Endometrial microvascular endothelial cells (primary cell): ENCODE measurements around the gene SERINC3. TPM values are rescaled to one million over a fixed set of nuclear protein-coding genes. Genes with fewer than 3 reads are reported as not detected.
"Not testable (repeated sequence)": the region's sequence is repeated elsewhere in the genome, so short reads cannot be mapped to it uniquely, and the experiment has no call there.

ENCODE experiments used
- in situ Hi-C: cut with HindIII; loops from 2 replicates; pipeline ENCODE4 v1.10.0; 2017; ENCODE audit warnings: low sequenced_read_pairs, low pct_unique_long_range_greater_than_20kb; ENCODE audit errors: inconsistent ontology term
- total RNA-seq: library from RNA; depleted of rRNA; stranded (reverse); fragments of >200 nt; gene quantifications from one replicate; pipeline ENCODE4 v1.2.3, GENCODE V29; 2015; ENCODE audit errors: inconsistent ontology term

SERINC3 gene
- total RNA-seq = 100.0 TPM

DNA sequence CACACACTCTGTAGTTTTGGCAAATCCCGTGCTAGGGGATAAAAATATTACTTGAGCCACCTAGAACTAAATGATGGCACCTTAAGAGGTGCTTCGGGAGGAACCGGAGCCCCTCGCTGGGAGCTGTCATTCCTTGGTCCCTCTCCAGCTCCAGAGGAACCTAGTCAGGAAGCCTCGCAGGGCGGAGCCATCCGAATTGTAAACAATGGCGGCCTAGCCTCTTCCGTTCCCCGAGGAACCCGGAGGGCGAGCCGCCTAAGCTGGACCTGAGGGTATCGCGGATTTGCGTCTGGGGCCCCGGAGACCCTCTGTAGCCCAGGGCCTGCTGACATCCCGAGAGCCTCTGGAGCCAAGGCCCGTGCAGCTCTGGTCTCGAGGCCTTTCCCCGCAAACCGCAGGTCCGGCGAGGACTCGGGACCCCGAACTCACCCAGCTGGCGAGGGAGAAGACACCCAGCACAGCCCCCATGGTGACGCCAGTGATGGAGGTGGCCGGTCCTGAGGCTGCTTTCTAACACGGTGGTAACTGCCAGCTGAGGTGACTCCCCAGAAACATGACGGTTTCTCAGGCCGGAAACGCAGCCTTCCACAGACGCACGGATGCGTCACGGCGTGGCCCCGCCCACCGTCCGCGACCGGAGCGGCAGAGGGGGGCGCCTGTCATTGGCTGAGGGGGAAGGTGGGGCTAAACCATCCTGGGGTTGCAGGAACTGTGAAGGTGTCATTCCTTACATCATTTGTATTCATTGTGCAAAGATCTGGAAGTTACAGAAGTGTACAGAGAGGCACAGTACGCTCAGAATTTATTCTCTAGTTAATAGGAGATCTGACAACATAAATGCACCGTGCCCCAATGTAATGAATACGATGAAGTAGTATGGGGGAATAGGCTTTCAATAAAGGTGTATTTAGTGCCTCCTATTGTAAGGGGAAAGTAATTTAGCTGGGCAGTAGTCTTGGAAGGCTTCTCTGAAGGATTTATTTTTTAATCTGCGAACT lies at the start of gene SERINC3:
Gene SERINC3 (minus strand): TSS at position 587 of the 998 bp plus-strand sequence. CDS start 119 bp downstream, at position 468.
- in situ Hi-C loops = no loop called here

DNA sequence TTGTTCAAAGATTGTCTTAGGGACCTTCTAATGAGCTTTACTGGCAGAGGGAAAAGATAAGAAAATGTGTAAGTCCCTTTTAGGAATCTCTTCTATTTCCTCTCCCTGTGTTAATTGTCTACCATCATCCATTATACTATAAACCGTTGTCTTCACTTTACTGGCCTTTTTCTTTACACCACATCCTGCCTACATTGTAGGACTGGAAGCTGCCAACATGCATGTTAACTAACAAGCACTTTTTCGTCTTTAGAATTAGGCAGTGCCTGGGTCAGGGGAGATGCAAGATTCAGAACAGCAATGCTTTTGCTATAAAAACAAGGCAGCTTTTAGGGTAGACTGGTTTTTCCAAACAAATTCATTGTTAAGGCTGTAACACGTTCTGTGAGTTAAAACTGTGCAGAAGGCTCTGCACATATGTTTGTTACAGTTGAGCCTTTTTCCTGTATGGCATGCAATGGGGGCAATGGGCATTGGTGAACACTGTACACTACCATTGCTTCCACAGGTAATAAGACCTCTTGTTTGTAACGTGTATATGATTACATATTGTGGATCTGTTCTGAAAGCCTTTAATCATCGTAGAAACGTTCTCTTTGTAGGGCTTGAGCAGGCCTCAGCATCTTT lies 49.6 kb upstream of the SERINC3 start:
- in situ Hi-C loops = no loop called here

DNA sequence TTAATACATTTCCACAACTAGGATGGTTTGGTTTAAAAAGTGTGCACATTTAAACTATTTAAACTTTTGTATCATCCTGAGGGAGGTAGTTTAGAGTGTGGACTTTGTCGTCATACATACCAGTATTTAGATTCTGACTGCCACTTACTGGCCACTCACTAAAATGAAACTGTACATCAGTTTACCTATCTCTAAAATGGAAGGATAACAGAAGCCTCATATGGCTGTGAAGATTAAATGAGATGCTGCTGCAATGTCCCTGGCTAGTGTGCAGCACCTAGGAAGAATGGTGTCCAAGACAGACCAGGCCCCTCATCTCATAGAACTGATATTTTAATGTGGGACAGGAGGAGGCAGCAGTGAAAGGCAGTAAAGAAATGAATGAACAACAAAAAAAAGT lies 48.5 kb upstream of the SERINC3 start:
- in situ Hi-C loops = no loop called here

DNA sequence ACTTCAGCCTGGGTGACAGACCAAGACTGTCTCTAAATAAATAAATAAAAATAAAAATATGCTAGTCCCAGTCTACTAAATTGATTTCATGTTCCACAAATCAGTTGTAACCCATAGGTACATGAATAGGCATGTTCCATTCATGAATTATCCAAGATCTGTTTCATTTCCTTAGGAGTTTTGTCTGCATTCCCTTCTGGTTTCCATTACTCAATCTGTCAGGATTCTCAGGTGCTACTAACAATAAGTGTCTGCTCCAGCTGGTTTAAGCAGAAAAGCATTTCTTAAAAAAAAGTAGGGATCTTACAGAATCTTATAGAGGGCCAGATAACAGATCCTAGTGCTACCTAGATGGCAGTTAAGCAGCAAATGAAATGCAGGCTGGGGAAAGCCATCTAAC lies 44.9 kb upstream of the SERINC3 start:
- in situ Hi-C loops = no loop called here

DNA sequence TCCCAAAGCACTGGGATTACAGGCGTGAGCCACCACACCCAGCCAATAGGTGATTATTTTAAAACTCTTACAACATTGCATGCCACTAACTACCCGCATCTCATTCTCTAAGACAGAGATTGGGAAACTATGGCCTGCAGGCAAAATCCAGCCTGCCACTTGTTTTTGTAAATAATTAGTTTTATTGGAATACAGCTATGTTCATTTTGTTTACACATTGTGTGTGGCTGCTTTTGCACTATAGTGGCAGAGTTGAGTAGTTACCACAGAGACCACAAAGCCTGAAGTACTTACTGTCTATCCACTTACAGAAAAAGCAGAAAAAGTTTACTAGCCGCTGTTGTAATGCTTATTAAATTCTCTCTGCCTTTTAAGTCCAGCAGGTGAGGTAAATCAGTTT lies 44.1 kb upstream of the SERINC3 start:
- in situ Hi-C loops = no loop called here

DNA sequence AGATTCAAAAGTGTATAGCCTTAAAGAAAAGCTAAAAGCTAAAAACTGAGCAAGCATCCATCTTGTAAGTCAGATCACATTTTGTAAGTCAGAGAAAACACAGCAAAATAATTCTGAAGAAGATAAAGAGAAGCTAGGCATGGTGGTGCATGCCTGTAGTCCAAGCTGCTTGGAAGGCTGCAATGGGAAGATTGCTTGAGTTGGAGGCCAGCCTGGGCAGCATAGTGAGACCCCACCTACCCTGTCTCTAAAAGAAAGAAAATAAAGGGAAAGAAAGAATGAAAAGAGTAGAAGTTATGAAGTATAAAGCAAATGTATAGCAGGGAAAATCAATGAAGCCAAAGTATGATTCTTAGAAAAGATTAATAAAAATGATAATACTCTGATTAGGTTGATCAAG lies 40.0 kb upstream of the SERINC3 start:
- in situ Hi-C loops = no loop called here

DNA sequence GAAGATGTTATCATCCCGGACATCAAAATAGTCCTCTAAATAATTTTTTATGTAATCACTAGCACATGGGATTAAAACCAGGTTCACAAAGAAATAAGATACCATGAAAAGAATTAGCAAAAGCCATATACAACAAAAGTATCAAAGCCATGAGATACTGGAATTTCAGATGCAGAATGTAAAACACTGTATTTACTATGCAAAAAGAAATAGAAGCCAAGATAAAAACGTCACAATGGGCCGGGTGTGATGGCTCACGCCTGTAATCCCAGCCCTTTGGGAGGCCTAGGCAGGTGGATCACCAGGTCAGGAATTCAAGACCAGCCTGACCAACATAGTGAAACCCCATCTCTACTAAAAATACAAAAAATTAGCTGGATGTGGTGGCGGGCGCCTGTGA lies 38.9 kb upstream of the SERINC3 start:
- in situ Hi-C loops = not testable (repeated sequence)

DNA sequence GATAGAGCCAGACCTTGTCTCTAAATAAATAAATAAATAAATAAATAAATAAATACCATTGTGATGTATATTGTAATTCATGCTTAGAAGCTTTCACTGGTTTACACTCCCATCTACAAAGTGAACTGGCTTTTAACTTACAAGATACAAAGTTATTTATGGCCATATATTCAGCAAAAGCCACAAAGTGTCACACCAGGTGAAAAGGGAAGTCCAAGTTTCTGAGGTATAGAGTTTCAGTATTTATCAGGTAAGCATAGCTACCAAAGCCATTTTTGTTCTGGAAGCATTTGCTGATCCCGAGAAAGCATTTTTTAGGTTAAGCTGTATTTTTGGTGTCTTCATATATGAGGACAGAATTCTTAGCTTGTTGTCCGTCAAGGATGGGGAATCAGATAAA lies 38.4 kb upstream of the SERINC3 start:
- in situ Hi-C loops = no loop called here

DNA sequence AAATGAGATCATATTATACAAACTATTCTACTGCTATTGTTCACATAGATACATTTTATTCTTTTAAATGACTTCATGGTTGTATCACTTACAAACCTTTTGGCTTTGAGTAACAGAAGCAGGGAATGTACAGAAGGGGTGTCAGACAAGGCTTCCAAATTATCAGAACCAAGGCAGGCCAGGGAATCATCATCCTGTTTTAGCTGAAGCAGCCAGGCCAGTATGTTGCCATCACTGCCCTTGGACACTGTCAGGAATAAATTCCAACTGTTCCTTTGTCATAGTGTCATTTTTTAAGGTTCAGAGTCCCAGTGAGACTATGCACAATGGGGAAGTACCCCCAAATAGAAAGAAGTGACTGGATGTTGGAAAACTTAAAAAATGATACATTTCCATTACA lies 37.4 kb upstream of the SERINC3 start:
- in situ Hi-C loops = no loop called here

DNA sequence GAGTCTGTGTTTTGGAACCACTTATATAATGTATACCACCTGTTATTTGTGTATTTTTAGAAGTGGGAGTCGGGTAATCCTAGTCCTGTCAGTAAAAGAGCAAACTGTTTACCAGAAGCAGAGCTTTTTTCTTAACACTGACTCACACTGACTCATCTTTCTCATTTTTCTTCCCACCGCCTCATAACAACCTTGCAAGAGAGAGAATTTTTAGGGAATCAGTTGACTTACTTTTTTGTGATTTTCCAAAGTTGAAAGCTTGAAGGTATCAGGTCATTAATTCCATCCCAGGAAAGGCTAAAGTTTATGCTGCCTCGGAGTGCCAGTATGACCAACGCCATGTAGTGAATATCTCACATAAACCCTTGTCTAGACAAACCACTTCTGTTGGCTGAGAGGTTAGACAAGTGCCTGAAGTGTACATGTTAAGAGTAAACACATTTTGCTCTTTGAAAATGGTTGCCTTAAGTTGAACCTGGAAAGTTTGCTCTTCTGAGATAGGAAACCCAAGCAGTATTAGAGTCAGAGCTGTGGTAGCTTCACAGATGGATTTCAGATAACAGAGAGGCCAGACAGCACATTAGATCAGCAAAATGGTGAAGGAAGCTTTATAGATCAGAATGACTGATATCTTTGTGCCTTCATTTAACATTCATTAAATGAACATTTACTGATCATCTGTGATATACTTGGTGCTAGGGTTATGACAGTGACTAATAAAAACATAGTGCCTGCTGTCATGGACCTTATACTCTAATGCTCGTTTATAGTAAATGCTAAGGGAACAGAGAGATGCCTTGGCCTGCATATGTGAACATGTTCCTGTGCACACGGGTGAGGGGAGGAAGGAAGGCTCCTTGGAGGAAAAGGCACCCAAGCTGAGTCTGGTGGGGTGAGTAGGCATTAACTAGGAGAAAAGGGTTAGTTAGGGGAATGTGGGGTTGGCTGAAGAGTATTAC lies 31.4 kb upstream of the SERINC3 start:
- in situ Hi-C loops = no loop called here

DNA sequence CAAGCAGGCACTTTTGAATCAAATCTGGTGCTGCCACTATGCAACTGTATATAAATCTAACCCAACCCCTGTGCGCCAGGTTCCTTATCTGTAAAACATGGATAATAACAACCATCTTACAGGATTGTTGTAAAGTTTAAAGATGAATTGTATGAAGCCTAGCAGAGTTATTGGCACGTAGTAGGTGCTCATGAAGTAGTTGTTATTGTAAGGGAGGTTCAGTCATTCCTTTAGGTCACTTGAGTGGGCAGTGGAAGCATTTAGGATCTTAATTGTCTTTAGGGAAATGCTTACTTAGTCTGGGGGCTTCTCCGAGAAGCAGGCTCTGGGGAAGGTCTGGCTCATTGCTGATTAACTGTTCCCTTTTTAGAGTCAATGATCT lies 30.7 kb upstream of the SERINC3 start:
- in situ Hi-C loops = no loop called here

DNA sequence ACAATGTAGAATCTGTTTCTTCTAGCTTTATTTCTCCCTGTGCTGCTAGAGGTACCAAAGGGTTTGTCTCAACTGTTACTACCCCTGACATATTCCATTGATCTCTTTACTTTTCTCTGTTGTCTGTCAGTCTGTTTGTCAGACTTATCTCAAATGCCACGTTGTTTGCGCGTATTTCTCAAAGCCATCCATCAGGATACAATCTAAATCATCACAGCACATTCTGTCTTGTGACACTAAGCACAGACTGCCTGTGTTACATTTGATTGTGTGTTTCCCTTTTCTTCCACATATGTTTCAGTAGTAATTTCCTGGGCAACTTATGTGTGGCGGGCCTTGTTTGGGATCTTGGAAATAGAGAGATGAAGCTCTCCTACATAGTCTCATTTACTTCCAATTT lies 30.2 kb upstream of the SERINC3 start:
- in situ Hi-C loops = no loop called here

DNA sequence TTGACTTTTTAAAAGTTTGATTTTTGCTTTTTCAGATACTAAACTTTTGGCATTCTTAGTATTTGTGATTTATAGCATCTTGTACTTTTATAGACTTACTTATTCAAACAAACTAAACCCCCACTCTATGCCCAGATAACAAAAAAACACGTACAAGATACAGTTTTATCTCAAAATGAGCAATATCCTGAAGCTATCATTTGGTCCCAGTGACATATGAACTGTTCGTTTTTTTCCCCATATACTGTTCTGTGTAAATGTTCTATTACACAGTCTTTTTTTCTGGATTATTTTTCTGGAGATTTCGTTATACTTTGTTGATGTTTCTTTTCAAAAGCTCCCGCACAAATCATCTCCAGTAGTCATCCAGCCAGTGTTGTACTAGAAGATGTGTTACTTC lies 27.3 kb upstream of the SERINC3 start:
- in situ Hi-C loops = no loop called here

DNA sequence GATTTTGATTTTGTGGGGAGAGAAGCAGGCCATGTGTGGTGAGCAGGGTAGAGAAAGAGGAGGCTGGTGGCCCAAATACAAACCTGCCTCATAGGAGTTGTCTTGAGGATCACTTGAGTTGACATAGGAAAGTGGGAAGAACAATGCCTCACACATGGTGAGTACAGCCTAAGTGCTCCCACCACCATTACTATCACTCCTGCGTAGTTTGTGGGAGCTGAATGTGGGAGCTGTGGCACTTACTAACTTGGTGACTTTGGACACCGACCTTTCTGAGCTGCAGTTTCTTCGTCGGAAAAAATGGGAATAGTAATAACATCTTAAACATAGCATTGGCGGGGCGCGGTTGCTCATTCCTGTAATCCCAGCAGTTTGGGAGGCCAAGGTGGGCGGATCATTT lies 25.5 kb upstream of the SERINC3 start:
- in situ Hi-C loops = no loop called here

DNA sequence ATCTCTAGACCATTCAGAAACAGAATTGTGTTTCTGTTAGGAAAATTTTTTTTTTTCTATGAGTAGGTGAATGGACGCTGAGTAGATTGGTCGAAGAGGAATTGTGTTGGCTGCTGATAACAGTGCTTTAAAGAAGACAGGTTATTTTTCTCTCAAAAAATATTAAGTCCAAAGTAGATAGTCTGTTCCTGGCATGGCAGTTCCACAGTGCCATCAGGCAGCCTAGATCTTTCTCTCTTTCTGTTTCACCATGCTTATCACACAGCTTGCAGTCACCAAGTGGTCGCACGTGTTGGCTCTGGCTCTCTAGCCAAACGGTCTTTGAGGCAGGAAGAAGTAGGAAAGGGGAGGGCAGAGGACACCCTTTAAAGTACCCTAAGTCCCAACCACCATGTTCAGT lies 22.4 kb upstream of the SERINC3 start:
- in situ Hi-C loops = no loop called here

DNA sequence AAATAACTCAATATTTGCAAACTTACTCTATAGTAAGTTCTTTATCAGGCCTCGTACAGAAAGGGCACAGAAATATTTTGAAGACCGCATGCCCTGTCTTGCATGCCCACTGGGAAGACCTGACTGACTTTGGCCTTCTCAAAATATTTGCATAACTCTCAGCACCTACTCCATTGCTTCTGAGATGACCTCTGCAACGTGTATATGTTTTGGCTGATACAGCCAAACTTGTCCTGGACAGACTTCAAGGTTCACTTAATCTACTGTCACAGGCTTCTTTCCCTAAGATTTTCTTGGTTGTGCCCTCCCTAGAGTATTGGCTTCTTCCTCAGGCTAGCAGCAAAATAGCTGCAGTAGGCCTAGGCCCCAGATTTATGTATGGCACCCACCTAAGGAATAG lies 21.5 kb upstream of the SERINC3 start:
- in situ Hi-C loops = no loop called here

DNA sequence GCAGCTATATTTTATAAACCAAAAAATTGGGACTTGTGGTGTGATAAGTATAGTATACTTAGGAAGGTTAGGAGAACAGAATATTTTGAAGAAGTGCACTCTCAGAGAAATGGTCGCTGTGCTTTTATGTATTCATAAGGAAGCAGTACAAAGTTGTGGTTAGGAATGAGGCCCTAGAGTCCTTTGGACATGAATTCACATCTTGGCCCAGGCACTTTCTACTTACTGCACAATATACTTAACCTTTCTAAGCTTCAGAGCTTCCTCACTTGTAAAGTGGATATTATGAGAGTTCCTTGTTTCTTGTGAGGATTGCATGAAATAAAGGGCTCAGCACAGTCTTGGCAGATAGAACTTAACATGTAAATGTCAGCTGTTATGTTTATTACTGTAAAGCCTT lies 21.0 kb upstream of the SERINC3 start:
- in situ Hi-C loops = no loop called here

DNA sequence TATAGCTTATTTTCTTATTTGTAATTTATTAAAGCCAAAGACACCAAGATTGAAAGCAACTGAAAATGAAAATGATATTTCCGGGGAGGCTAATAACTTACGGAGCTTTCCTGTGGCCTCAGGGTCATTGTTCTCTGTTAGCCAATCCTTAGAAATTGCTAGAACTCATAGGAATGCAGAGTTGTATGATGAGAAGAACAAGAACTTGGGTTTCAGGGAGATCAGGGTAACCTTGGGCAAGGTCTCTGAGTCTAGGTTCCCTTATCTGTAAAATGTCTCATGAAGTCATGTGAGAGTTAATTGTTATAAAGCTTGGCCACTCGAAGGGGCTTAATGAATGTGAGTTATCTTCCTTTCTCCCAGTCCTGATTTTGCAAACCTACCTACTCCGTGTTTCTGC lies 20.1 kb upstream of the SERINC3 start:
- in situ Hi-C loops = no loop called here

DNA sequence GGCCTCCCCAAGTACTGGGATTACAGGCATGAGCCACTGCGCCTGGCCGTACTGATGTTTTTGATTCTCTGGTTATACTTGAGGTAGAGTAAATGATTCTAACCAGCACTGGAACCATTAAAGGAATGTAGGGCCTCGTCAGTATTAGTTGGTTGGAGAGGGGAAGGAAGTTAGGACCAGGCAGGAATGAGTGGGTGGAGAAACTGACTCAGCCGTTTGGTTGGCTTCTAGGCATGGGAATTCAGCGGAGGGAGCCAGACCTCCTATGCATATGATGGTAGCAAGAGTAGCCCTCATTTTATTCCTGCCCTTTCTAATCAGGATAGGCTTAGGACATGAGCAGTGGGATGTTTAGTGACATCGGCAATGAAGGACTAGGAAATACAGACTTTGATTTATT lies 19.0 kb upstream of the SERINC3 start:
- in situ Hi-C loops = no loop called here
